22Rv1 (cell line): ENCODE measurements around the gene KCNH1.

ENCODE experiments used
- H3K27ac ChIP-seq: fragments of 450-650 bp; 2 replicates; pipeline ENCODE4 v1.5.1; 2017
- ZFX ChIP-seq: fragments of 450-650 bp; IDR thresholded peaks from 2 replicates; pipeline ENCODE4 v1.6.1; 2017; ENCODE audit warnings: antibody characterized with exemption, borderline replicate concordance
- TF ChIP-seq, protein P1 (sequence below): fragments of 450-650 bp; IDR thresholded peaks from 2 replicates; pipeline ENCODE4 v1.5.1; 2017; ENCODE audit warnings: mild to moderate bottlenecking

The KCNH1 gene

DNA sequence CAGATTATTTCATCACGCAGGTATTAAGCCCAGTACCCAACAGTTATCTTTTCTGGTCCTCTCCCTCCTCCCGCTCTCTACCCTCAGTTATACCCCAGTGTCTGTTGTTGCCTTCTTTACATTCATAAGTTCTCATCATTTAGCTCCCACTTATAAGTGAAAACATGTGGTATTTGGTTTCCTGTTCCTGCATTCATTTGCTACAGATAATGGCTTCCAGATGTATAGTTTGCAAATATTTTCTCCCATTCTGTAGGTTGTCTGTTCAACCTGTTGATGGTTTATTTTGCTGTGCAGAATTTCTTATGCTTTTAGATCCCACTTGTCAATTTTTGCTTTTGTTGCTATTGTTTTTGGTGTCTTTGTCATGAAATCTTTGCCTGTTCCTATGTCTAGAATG lies 21.1 kb upstream of the KCNH1 start:
- TF ChIP-seq, protein P1, sequence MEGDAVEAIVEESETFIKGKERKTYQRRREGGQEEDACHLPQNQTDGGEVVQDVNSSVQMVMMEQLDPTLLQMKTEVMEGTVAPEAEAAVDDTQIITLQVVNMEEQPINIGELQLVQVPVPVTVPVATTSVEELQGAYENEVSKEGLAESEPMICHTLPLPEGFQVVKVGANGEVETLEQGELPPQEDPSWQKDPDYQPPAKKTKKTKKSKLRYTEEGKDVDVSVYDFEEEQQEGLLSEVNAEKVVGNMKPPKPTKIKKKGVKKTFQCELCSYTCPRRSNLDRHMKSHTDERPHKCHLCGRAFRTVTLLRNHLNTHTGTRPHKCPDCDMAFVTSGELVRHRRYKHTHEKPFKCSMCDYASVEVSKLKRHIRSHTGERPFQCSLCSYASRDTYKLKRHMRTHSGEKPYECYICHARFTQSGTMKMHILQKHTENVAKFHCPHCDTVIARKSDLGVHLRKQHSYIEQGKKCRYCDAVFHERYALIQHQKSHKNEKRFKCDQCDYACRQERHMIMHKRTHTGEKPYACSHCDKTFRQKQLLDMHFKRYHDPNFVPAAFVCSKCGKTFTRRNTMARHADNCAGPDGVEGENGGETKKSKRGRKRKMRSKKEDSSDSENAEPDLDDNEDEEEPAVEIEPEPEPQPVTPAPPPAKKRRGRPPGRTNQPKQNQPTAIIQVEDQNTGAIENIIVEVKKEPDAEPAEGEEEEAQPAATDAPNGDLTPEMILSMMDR, result no peak
- TF ChIP-seq ZFX, result no peak
- H3K27ac ChIP-seq, result no peak overlapping the region

DNA sequence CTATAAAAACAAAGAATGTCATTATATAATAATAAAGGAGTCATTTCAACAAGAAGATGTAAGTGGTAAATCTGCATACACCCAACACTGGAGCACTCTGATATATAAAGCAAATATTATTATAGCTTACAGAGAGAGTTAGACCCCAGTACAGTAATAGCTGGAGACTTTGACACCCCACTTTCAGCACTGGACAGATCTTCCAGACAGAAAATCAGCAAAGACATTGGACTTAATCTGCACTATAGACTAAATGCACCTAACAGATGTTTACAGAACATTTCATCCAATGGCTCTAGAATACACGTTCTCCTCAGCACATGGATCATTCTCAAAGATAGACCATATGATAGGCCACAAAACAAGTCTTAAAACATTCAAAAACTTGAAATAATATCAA lies 20.0 kb upstream of the KCNH1 start:
- TF ChIP-seq, protein P1, result no peak
- no peak for TF ChIP-seq ZFX
- H3K27ac ChIP-seq, result no peak overlapping the region

DNA sequence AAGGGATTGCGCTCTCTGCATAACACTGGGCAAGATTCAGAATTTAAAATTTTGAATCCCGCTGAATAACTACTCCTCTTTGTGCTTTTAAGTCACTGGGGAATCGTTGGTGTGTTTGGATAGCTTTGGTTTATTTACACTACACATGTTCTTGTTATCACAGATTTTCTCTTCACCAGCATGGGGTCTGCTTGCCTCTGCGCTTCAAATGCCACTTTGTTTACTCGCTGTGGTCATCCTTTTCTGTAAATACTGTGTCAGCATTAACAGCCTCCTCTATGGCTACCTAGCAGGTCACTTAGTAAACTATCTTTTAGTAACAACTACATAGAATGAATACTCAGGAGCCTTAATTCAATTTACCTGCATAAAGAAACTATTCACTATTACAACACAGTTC lies 14.4 kb upstream of the KCNH1 start:
- no peak overlapping the region for H3K27ac ChIP-seq
- TF ChIP-seq ZFX, result no peak
- TF ChIP-seq, protein P1, result no peak

DNA sequence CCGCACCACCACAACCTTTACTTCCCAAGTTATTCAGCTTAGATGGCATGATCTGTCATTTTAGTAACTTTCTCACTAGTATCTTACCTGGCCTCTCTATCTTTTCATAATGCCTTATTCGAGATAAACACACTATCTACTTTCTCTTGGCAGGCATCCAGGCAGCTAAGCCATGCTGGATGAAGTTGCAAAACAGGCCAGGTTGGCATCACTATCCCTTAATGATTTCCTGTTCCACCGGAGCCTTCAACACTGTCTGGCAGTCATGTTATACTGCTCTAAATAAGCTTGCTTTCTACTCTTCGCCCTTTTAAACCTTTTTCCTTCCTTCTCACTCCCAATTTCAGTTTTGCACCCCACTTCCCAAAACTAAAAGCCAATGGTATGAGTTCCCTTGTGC lies 12.0 kb upstream of the KCNH1 start:
- no peak overlapping the region for H3K27ac ChIP-seq

DNA sequence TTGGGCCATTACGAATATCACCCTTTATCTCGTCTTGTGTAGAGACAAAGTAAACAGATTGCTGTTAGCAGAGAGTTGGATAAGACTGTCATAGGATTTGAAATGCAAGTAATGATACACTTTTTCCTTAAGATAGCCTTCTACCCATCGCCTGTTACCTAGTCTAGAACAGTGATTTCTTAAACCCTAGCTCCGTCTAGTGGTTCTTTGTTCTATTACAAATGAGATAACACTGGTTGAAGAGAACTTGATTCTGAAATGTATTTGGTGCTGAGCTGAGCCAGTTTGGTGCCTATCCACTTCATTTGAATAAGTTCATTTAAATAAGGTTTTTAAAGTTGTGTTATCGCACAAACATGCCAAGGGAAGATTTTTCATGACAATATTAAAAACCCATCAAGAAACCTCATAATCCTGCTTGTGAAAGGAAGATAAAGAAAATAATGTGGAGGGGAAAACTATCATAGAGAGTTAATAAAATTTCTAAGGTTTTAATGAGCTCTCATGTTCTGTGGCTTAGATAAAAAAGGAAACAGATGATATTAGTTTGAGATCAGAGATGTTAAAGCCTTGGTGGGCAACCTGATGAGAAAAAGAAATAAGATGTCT lies 1.5 kb upstream of the KCNH1 start:
- H3K27ac ChIP-seq, result no peak overlapping the region
- TF ChIP-seq, protein P1, result peak; percentile 90
- no peak for TF ChIP-seq ZFX

More for the DNA sequence above, 12.0 kb upstream of the KCNH1 start:
- TF ChIP-seq, protein P1, result no peak
- TF ChIP-seq ZFX, result no peak

DNA sequence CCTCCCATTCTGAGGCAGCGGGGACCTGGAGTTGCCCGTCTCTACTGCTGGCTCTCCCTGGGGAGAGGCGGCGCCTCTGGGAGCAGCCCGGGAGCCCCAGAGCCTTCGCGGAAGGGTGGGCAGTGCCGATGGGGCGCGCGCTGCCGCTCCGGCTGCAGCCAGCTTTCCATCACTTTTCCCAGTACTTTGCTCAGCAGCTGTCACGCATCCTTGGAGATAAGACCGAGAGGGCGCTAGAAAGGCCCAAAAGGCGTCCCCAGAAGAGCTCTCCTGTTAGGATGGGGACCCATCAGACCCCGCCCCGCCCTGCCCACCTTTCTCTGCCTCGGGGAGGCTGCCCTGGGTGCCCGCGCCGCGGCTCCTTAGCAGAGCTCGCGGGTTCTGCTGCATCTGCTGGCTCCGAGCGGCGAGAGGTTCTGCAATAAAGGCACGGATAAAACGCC lies 534 bp downstream of the KCNH1 start:
- no peak for TF ChIP-seq ZFX
- TF ChIP-seq, protein P1, result no peak
- no peak overlapping the region for H3K27ac ChIP-seq

DNA sequence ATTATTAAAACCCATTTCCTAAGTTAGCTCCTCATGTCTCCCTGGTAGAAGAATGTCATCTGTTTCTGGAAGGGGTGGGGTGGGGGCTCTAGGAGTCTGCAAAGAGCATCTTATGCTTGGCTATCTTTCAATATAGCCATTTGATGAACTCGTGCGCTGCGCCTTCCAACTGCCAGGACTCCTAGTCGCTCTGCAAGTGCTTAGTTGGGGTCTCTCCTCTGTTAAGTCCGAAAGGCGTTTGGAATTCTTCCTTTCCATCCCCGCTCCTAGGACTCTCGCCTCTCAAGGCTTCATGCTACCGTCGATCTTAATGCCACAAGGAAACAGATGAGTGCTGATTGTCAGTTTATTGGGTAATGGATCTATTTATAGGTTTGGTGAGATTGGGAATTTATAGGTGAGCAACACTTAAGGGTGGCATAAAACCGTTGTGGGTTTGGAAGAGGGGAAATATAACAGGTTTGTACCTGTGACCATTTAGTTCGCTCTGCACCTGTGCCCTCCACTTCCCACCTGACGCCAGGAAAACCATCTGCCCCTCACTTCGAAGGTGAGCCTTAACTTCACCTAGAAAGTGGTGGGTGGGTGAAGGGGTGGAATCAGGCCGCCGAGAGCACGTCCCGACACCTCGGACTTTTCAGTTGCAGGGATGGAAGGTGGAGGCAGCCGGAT lies 1.1 kb downstream of the KCNH1 start:
- H3K27ac ChIP-seq, result no peak overlapping the region
- TF ChIP-seq, protein P1, result no peak
- no peak for TF ChIP-seq ZFX
